Skin of body (tissue), 2 donors: ENCODE data around the gene NEURL1. TPM values are rescaled to one million over a fixed set of nuclear protein-coding genes. Genes with fewer than 3 reads are reported as not detected.
"Not testable (repeated sequence)": the region's sequence is repeated elsewhere in the genome, so short reads cannot be mapped to it uniquely, and the experiment has no call there.

Experiments
- DNase-seq: peaks from one replicate; lab custom pipeline; 2025; lab: John Stamatoyannopoulos, UW
- total RNA-seq: library from RNA; depleted of rRNA; stranded (reverse); fragments of >200 nt; gene quantifications from one replicate; pipeline ENCODE4 v1.2.3, GENCODE V29; 2014

The NEURL1 gene
- total RNA-seq, 1 donor from 2014 or later = 2.1 TPM

- DNase-seq = no peak
Observed at GRCh38 chr10:103492655-103493261, 747 bp upstream of the NEURL1 start.

- DNase-seq = no peak
Observed at GRCh38 chr10:103493916-103494877, 692 bp downstream of the NEURL1 start.

- DNase-seq = no peak
Observed at GRCh38 chr10:103495321-103495720, 1.8 kb downstream of the NEURL1 start.

- DNase-seq = no peak
Observed at GRCh38 chr10:103497161-103497915, 3.8 kb downstream of the NEURL1 start.

- DNase-seq = no peak
Observed at GRCh38 chr10:103498936-103499638, 5.6 kb downstream of the NEURL1 start.

GRCh38 chr10:103499881-103500280 lies 6.4 kb downstream of the NEURL1 start:
- DNase-seq = no peak

GRCh38 chr10:103500481-103500880 lies 7.0 kb downstream of the NEURL1 start:
- DNase-seq = no peak

- DNase-seq = no peak
Observed at GRCh38 chr10:103501186-103501585, 7.7 kb downstream of the NEURL1 start.

GRCh38 chr10:103502849-103503660 lies 9.6 kb downstream of the NEURL1 start:
- no peak for DNase-seq

GRCh38 chr10:103503777-103504176 lies 10.3 kb downstream of the NEURL1 start:
- not testable (repeated sequence) for DNase-seq

GRCh38 chr10:103504181-103504783 lies 10.8 kb downstream of the NEURL1 start:
- no peak for DNase-seq

GRCh38 chr10:103506061-103506460 lies 12.6 kb downstream of the NEURL1 start:
- DNase-seq = no peak

- no peak for DNase-seq
Observed at GRCh38 chr10:103507235-103508191, 14.0 kb downstream of the NEURL1 start.

GRCh38 chr10:103510046-103510685 lies 16.7 kb downstream of the NEURL1 start:
- DNase-seq = no peak

GRCh38 chr10:103510791-103511752 lies 17.6 kb downstream of the NEURL1 start:
- no peak for DNase-seq

GRCh38 chr10:103512166-103512565 lies 18.7 kb downstream of the NEURL1 start:
- DNase-seq = no peak
